GM12873 (cell line): ENCODE results near the gene ATP4A.

Source experiments
- CTCF ChIP-seq: IDR thresholded peaks from 2 replicates; pipeline ENCODE4 v1.5.1; 2012; ENCODE audit warnings: low read depth, mild to moderate bottlenecking, moderate library complexity, low read length, control low read depth; ENCODE audit not compliant: insufficient read depth; ENCODE audit errors: missing control alignments

Gene ATP4A

GRCh38 chr19:35596366-35596999 is 33.0 kb upstream of the ATP4A start:
- TF ChIP-seq CTCF: no peak

- no peak for TF ChIP-seq CTCF
Observed at GRCh38 chr19:35595928-35596327, 32.5 kb upstream of the ATP4A start.

- TF ChIP-seq CTCF: peak; percentile 81
Observed at GRCh38 chr19:35592226-35592625, 28.8 kb upstream of the ATP4A start.

DNA sequence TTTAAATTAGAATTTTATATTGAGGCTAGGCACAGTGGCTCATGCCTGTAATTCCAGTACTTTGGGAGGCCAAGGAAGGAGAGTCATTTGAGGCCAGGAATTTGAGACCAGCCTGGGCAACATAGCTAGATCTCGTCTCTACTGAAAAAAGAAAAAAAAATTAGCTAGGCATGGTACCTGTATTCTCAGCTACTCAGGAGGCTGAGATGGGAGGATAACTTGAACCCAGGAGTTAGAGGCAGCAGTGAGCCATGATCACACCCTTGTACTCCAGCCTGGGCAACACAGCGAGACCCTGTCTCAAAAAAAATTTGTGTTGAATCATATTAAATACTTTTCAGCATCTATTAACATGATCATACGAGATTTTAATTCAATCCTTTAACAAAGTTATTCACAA is 27.4 kb upstream of the ATP4A start:
- no peak for TF ChIP-seq CTCF

DNA sequence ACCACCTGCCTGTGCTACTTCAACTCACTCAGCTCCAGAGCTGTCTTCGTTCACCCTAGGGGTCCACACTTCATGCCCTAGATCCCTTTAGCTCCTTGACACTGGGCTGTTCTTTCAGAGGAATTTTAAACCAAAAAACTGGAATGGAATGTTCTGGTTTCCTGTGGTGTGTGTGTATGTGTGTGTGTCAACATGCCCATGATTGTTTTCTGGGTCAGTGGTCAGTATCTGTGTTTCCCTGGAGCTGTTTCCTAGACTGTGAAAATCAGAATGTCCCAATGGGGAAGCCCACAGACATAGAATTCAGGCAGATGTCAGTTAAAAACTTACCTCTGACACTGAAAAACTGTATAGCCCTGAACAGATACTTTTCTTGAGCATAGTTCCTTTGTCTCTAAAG is 23.9 kb upstream of the ATP4A start:
- no peak for TF ChIP-seq CTCF

GRCh38 chr19:35585848-35586247 is 22.4 kb upstream of the ATP4A start, which contains the start of gene PMIS2:
Gene PMIS2, plus strand, starts transcription at chr19:35586173. Its CDS starts 87 bp downstream, at chr19:35586260.
- no peak for TF ChIP-seq CTCF

DNA sequence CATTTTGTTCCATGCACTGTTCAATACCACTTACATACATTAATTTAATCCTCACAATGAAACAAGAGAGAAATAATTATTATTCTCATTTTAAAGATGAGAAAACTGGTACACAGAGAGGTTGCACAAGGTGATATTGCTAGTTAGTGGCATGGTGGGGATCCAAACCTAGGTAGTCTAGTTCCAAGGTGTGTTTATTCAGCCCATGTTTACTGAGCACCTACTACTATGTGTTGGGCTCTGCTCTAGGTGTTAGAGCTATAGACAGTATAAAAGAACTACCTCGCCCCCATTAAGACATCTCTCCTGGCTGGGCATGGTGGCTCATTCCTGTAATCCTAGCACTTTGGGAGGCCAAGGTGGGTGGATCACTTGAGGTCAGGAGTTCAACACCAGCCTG is 19.3 kb upstream of the ATP4A start:
- TF ChIP-seq CTCF: no peak

DNA sequence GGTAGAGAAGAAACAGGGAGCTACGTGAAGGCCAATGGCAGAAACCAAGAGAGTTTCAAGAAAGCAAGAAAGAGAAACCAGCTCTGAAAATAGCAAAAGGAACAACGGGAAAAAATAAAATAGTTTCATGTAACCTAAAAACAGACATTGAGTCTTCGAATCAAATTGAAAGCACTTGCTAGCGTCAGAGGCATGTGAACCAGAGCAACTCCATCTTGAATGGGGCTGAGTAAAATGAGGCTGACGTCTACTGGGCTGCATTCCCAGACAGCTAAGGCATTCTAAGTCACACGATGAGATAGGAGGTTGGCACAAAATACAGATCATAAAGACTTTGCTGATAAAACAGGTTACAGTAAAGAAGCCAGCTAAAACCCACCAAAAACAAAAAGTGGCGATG is 15.2 kb upstream of the ATP4A start:
- no peak for TF ChIP-seq CTCF
